ENCODE measurements around the gene CERS3.

The CERS3 gene

DNA sequence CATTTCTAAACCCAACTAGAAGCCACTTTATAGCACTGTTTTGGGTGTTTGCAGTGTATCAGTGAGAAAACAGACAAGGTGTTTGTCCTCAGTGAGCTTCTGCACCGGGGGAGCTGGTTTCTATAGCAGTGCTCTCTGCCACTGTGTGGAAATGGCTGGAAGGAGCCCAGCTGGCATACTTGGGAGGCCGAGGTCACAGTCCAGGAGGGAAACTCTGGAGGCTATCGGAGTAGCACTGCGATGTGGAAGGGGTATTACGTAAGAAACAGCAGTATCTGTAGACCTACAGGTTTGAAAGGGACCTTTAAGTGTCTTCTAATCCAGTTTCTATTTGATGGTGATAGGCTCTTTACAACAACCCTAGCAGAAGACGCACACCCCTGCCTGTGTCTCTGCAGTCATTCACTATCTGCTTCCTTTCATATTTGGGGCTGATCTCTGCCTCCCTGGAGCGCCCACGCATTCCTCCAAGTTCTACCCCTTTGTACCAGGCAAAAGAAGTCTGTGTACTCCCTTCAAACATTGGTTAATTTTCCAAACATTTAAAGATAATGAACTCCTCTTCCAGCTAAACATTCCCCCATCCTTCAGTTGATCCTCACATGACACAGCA, 99.5 kb downstream of the CERS3 start:
- no peaks in the 10 kb centered on the region for H3K36me3 ChIP-seq (ENCODE audit: control insufficient read depth, insufficient read depth, low read length)
- H3K27me3 ChIP-seq (ENCODE audit: control insufficient read depth, insufficient read depth, low read length), result no peaks in the 10 kb centered on the region
- no peak overlapping the region for H3K9ac ChIP-seq (ENCODE audit: low read depth, low read length)
- no peaks in the 10 kb centered on the region for H3K9me3 ChIP-seq (ENCODE audit: control insufficient read depth, insufficient read depth, low read length)
- no peak overlapping the region for H3K4me3 ChIP-seq (ENCODE audit: low read depth, low read length)
- H3K4me1 ChIP-seq (ENCODE audit: control insufficient read depth, insufficient read depth, low read length), result no peaks in the 10 kb centered on the region

DNA sequence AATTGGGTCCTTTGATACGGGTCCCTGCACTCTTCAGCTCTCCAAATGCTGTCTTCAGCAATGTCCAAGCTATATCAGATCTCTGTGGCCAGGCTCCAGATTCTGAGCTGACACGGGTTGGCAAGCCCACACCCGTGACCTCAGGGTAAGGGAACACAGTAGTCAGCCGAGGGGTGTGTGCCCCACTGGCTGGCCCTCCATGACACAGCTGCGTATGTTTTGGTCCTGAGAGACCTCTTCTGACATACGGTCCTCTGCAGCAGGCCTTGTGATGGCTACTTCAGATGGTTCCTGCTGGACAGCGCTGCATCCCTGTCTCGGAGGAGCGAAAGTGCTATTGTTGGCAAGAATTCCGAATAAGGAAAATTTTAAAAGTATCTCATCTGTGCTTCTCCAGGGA, 101.8 kb downstream of the CERS3 start:
- Histone ChIP-seq H3K9me3 (ENCODE audit: control insufficient read depth, insufficient read depth, low read length) (no peaks in the 10 kb centered on the region), H3K4me1 (ENCODE audit: control insufficient read depth, insufficient read depth, low read length) (no peaks in the 10 kb centered on the region), H3K9ac (ENCODE audit: low read depth, low read length) (no peak overlapping the region), H3K36me3 (ENCODE audit: control insufficient read depth, insufficient read depth, low read length) (no peaks in the 10 kb centered on the region), H3K27me3 (ENCODE audit: control insufficient read depth, insufficient read depth, low read length) (no peaks in the 10 kb centered on the region), H3K4me3 (ENCODE audit: low read depth, low read length) (no peak overlapping the region)

DNA sequence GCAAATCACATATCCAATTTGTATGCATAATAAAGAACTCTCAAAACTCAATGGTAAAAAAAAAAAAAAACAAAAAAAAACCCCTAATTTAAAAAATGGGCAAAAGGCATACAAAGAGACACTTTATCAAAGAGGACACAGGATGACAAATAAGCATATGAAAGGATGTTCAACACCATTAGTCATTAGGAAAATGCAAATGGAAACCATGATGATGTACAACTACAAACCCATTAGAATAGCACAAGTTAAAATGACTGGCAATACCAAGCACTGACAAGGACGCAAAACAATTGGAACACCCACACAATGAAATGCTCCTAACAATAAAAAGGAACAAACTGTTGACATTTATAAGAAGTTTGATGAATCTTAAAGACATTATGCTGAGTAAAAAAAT, 123.6 kb downstream of the CERS3 start:
- no peaks in the 10 kb centered on the region for H3K27me3 ChIP-seq (ENCODE audit: control insufficient read depth, insufficient read depth, low read length)
- H3K36me3 ChIP-seq (ENCODE audit: control insufficient read depth, insufficient read depth, low read length), result peaks cover 3% of the 10 kb centered on the region
- H3K9me3 ChIP-seq (ENCODE audit: control insufficient read depth, insufficient read depth, low read length), result no peaks in the 10 kb centered on the region
- no peak overlapping the region for H3K4me3 ChIP-seq (ENCODE audit: low read depth, low read length)
- H3K4me1 ChIP-seq (ENCODE audit: control insufficient read depth, insufficient read depth, low read length), result no peaks in the 10 kb centered on the region
- no peak overlapping the region for H3K9ac ChIP-seq (ENCODE audit: low read depth, low read length)

DNA sequence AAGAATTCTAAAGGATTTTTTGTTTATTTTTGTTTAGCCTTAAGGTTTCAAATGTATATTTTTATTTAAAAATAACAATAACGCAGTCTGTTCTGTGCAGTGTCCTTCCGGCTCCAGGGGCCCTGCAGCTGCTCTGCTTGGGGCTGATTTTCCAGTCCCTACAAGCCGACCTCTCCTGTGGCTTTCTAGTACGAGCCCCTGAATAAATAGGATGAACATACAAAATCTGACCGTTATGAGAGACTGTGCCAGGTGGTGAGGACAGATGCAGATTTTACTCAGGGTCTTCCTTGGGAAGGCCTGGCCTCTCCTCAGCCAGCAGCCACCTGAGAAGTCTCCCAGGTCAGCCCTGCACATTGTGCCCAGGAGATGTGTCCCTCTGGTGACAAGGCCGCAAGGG, 127.8 kb downstream of the CERS3 start:
- H3K4me1 ChIP-seq (ENCODE audit: control insufficient read depth, insufficient read depth, low read length), result no peaks in the 10 kb centered on the region
- no peaks in the 10 kb centered on the region for H3K36me3 ChIP-seq (ENCODE audit: control insufficient read depth, insufficient read depth, low read length)
- no peaks in the 10 kb centered on the region for H3K9me3 ChIP-seq (ENCODE audit: control insufficient read depth, insufficient read depth, low read length)
- H3K9ac ChIP-seq (ENCODE audit: low read depth, low read length), result no peak overlapping the region
- no peaks in the 10 kb centered on the region for H3K27me3 ChIP-seq (ENCODE audit: control insufficient read depth, insufficient read depth, low read length)
- H3K4me3 ChIP-seq (ENCODE audit: low read depth, low read length), result no peak overlapping the region

DNA sequence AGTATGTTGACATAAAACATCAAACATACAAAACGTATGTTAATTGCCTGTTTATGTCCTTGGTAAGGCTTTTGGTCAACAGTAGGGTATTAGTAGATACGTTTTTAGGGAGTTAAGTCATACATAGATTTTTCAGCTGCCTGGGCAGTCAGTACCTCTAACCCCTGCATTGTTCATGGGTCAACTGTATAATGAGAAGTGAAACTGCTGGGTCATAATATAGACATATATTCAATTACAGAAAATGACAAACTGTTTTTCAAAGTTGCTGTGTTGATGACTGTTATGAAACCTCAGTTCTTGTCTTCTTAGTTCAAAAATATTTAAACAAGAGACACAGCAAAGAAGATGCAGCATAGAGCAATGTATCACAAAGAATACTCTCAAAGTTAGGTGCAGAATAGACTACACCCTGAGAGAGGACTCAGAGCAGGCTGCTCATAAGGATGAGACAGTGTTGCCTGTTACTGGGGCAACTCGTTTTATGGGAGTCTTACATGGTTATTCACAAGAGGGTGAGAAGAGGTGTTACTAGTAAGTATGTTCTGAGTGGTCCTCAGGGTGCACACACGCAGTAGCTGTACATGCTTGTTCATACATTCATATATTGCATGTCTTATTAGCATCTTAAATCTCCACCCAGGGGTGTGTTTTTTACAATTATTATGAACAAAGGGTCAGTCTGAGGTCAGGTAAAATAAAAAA, 133.9 kb downstream of the CERS3 start:
- no peaks in the 10 kb centered on the region for H3K4me1 ChIP-seq (ENCODE audit: control insufficient read depth, insufficient read depth, low read length)
- H3K9ac ChIP-seq (ENCODE audit: low read depth, low read length), result no peak overlapping the region
- H3K9me3 ChIP-seq (ENCODE audit: control insufficient read depth, insufficient read depth, low read length), result no peaks in the 10 kb centered on the region
- H3K27me3 ChIP-seq (ENCODE audit: control insufficient read depth, insufficient read depth, low read length), result no peaks in the 10 kb centered on the region
- no peak overlapping the region for H3K4me3 ChIP-seq (ENCODE audit: low read depth, low read length)
- no peaks in the 10 kb centered on the region for H3K36me3 ChIP-seq (ENCODE audit: control insufficient read depth, insufficient read depth, low read length)

DNA sequence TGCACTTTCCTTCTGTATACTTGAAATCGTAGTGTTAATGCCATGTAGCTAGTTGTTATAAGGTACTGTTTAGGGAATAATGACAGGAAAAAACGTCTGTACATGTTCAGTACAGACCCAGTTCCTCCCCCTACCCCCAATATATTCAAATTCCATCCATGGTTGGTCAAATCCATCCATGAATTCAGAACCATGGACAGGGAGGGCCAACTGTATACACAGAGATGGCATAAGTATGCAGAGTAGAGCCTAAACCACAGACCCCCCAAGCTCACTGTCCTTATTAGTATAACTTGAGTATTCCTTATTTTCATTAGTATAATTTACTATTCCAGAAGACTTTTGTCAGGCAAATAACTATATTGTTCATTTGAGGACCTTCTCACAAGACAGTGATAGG, 135.7 kb downstream of the CERS3 start:
- H3K4me3 ChIP-seq (ENCODE audit: low read depth, low read length), result no peak overlapping the region
- no peaks in the 10 kb centered on the region for H3K4me1 ChIP-seq (ENCODE audit: control insufficient read depth, insufficient read depth, low read length)
- no peaks in the 10 kb centered on the region for H3K9me3 ChIP-seq (ENCODE audit: control insufficient read depth, insufficient read depth, low read length)
- no peak overlapping the region for H3K9ac ChIP-seq (ENCODE audit: low read depth, low read length)
- no peaks in the 10 kb centered on the region for H3K36me3 ChIP-seq (ENCODE audit: control insufficient read depth, insufficient read depth, low read length)
- H3K27me3 ChIP-seq (ENCODE audit: control insufficient read depth, insufficient read depth, low read length), result no peaks in the 10 kb centered on the region

DNA sequence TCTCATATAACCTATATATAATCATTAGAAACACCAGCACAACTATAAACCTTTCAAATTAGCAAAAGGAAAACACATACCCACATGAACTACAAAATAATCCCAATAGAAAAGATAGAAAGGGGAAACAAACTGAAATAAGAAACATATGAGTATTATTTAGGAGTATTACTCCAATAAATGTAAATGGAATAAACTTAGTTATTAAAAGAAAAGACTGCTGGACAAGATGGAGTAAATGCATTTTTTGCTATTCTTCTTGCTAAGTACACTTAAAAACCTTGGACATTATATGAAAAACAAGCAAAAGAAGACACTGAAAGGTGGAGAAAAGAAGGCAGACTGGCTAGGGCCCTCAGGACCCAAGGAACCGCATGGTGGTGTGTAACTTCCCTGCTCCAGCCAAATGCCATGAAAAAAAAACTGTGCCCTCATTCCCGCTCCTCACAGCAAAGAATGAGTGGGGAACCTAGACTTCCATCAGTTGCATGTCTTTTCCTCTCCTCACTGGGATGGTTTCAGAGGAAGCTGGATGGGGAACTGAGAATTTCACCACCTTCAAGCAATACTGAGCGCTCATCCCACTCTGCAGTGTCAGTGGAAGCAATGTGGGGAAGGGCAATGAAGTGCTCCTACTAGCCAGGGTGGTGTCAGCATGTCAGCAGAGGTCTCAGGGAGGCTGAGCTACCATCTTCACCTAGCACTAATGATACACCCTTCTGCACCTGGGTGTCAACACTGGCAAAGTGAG, 143.3 kb downstream of the CERS3 start:
- no peaks in the 10 kb centered on the region for H3K27me3 ChIP-seq (ENCODE audit: control insufficient read depth, insufficient read depth, low read length)
- no peaks in the 10 kb centered on the region for H3K4me1 ChIP-seq (ENCODE audit: control insufficient read depth, insufficient read depth, low read length)
- no peak overlapping the region for H3K9ac ChIP-seq (ENCODE audit: low read depth, low read length)
- no peak overlapping the region for H3K4me3 ChIP-seq (ENCODE audit: low read depth, low read length)
- H3K9me3 ChIP-seq (ENCODE audit: control insufficient read depth, insufficient read depth, low read length), result peaks cover 4% of the 10 kb centered on the region
- H3K36me3 ChIP-seq (ENCODE audit: control insufficient read depth, insufficient read depth, low read length), result no peaks in the 10 kb centered on the region

DNA sequence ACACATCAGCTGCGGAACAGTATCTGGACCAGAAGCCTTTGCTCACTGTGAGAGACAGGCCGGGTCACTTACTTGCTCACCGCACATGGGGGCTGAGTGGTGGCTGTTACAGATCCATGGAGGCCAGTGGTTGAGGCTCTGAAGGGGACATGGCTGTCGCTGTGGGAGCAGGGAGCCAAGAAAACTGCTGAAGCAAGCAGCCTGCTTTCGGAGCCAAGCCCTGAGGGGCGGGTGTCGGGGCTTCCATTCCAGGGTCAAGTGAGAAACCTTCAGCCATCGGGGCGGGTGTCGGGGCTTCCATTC, 144.7 kb downstream of the CERS3 start:
- Histone ChIP-seq H3K36me3 (ENCODE audit: control insufficient read depth, insufficient read depth, low read length) (no peaks in the 10 kb centered on the region), H3K9me3 (ENCODE audit: control insufficient read depth, insufficient read depth, low read length) (peaks cover 4% of the 10 kb centered on the region), H3K4me3 (ENCODE audit: low read depth, low read length) (no peak overlapping the region), H3K9ac (ENCODE audit: low read depth, low read length) (no peak overlapping the region), H3K27me3 (ENCODE audit: control insufficient read depth, insufficient read depth, low read length) (no peaks in the 10 kb centered on the region), H3K4me1 (ENCODE audit: control insufficient read depth, insufficient read depth, low read length) (no peaks in the 10 kb centered on the region)

DNA sequence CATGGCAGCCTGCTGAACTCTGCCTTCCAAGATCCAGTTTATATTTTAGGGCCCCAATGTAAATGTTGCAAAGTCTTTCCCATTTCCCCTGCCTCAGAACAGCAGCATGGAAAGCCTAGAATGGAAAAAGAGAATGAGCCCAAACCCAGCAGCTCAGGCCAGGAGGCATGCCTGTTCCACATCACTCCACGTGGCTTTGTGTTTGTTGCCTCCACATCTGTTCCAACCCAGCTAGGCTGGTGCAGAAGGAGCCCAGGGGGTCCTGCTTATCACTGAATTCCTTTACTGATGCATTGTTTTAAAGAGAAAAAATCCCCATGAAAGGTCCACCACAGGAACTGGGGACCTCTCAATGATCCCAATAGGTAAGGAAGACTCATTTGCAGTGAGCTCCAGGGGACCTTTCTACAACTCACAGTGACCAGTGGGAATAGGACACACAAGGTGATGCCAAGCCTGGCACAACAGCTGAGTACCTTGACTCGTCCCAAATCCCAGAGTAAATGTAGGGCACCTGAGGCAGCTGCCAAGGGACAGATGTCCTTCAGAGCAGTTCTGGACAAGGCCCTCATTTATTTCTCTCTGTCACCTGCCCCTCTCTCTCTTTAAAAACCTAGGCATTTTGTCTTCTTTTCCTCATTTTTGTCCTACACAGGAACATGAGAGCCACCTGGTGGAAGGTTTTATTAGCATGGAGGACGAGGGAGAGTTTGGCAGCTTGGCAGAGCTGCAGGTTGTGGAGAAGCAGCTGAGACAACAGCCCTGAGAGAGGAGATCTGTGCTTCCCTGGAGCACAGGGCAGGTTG, 145.2 kb downstream of the CERS3 start:
- Histone ChIP-seq H3K4me3 (ENCODE audit: low read depth, low read length) (no peak overlapping the region), H3K36me3 (ENCODE audit: control insufficient read depth, insufficient read depth, low read length) (no peaks in the 10 kb centered on the region), H3K9me3 (ENCODE audit: control insufficient read depth, insufficient read depth, low read length) (peaks cover 4% of the 10 kb centered on the region), H3K27me3 (ENCODE audit: control insufficient read depth, insufficient read depth, low read length) (no peaks in the 10 kb centered on the region), H3K9ac (ENCODE audit: low read depth, low read length) (no peak overlapping the region), H3K4me1 (ENCODE audit: control insufficient read depth, insufficient read depth, low read length) (no peaks in the 10 kb centered on the region)

DNA sequence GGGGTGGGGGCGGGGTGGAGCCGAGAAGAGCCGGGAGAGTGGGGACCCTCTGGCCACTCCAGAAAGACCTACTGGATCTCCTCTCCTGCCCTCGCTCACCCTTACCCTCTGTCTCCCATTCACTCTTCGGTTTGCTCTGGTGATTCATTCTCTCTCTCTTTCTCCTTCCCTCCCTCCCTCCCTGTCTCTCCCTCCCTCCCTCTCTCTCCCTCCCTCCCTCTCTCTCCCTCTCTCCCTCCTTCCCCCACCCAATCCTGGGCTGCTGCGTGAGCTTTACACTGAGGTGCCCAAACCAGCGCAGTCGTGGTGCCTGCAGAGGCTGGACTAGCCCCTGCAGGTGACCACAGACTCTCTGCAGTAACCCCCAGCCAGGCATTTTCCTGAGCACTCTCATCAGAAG, 154.8 kb downstream of the CERS3 start:
- Histone ChIP-seq H3K27me3 (ENCODE audit: control insufficient read depth, insufficient read depth, low read length) (peaks cover 30% of the 10 kb centered on the region), H3K4me1 (ENCODE audit: control insufficient read depth, insufficient read depth, low read length) (no peaks in the 10 kb centered on the region), H3K9me3 (ENCODE audit: control insufficient read depth, insufficient read depth, low read length) (no peaks in the 10 kb centered on the region), H3K4me3 (ENCODE audit: low read depth, low read length) (peak overlapping the region; percentile 68), H3K36me3 (ENCODE audit: control insufficient read depth, insufficient read depth, low read length) (no peaks in the 10 kb centered on the region), H3K9ac (ENCODE audit: low read depth, low read length) (no peak overlapping the region)

DNA sequence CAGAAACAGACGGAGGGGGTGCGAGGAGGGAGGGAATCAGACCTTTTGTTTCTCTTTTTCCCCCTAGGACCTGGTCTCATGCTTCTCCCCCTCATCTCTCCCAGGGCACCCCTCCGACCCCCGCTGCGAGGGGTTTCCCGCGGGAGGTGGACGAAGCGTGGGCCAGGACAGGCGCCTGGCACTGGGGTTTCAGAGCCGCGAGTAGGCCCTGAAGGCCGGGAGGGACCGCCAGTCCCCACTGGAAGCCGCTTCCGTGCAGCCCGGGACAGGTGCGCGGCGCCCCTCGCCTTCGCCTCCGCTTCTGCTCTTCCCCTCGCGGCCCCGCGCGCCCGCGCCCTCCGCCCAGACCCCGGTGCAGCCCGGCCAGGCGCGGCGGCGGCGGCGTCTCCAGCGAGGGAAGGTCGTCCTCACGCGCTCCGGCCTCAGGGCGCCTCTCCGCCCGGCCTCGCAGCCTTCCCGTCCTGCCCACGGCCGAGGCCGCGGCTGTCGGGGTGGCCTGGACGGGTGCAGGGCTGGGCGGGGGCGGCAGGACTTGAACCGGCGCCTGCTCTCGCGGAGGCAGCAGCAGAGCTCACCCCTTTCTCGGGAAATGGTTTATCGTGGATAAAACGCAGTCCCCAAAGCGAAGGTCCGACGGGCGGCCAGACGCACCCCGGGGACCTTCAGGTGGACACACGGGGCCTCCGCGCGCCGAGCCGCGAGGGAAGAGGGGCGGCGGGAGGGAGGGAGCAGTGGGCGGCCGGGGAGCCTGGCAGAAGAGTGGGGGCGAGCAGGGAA, 155.4 kb downstream of the CERS3 start:
- Histone ChIP-seq H3K9ac (ENCODE audit: low read depth, low read length) (no peak overlapping the region), H3K36me3 (ENCODE audit: control insufficient read depth, insufficient read depth, low read length) (no peaks in the 10 kb centered on the region), H3K4me3 (ENCODE audit: low read depth, low read length) (peak overlapping the region; percentile 68), H3K9me3 (ENCODE audit: control insufficient read depth, insufficient read depth, low read length) (no peaks in the 10 kb centered on the region), H3K27me3 (ENCODE audit: control insufficient read depth, insufficient read depth, low read length) (peaks cover 30% of the 10 kb centered on the region), H3K4me1 (ENCODE audit: control insufficient read depth, insufficient read depth, low read length) (no peaks in the 10 kb centered on the region)
